Measurements from ENCODE around the gene IFIT5.

DNA sequence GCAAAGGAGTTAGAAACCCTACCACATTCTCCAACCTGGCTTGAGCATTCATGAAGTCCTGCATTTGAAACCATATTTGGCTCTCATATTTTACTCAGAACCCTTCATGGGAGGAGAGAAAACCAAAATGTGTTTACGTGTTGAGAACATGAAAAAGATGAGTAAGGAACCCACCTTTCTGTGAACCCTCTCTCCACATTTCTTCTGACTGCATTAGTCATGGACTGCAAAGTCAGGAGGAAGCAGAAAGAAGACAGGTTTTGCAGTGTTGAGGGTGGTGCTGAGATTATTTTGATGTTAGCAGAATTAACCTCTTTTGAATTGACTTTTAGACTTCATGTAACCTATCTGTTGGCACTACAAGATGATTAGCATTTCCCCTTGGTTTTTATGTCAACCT, 31.6 kb upstream of the IFIT5 start:
- TF ChIP-seq, protein P1, sequence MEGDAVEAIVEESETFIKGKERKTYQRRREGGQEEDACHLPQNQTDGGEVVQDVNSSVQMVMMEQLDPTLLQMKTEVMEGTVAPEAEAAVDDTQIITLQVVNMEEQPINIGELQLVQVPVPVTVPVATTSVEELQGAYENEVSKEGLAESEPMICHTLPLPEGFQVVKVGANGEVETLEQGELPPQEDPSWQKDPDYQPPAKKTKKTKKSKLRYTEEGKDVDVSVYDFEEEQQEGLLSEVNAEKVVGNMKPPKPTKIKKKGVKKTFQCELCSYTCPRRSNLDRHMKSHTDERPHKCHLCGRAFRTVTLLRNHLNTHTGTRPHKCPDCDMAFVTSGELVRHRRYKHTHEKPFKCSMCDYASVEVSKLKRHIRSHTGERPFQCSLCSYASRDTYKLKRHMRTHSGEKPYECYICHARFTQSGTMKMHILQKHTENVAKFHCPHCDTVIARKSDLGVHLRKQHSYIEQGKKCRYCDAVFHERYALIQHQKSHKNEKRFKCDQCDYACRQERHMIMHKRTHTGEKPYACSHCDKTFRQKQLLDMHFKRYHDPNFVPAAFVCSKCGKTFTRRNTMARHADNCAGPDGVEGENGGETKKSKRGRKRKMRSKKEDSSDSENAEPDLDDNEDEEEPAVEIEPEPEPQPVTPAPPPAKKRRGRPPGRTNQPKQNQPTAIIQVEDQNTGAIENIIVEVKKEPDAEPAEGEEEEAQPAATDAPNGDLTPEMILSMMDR (IDR thresholded peaks at IDR 0.05) = no peak
- TF ChIP-seq POLR2AphosphoS5 (IDR thresholded peaks at IDR 0.05) = no peak
